GM12864 (cell line): ENCODE measurements around the gene HS1BP3.

Experiments used
- DNase-seq: peaks from one replicate; pipeline ENCODE4 v3.0.0-alpha.2; 2011; ENCODE audit warnings: low read depth
- H3K4me3 ChIP-seq: 2 replicates; pipeline ENCODE4 v1.5.1; 2011; ENCODE audit warnings: mild to moderate bottlenecking, low read depth, low read length, control low read depth
- CTCF ChIP-seq: IDR thresholded peaks from 2 replicates; pipeline ENCODE4 v1.5.1; 2011; ENCODE audit warnings: low read depth, mild to moderate bottlenecking, moderate library complexity, low read length, control low read depth, inconsistent platforms; ENCODE audit errors: missing control alignments

HS1BP3 gene

GRCh38 chr2:20593072-20594034 is 57.5 kb downstream of the HS1BP3 start:
- TF ChIP-seq CTCF, result no peak
- no peak for DNase-seq
- H3K4me3 ChIP-seq, result no peak overlapping the region

- TF ChIP-seq CTCF, result peak; percentile 23
- DNase-seq, result no peak
- no peak overlapping the region for H3K4me3 ChIP-seq
Measured at GRCh38 chr2:20592106-20593071, 58.5 kb downstream of the HS1BP3 start.

GRCh38 chr2:20590704-20591515 is 60.0 kb downstream of the HS1BP3 start:
- H3K4me3 ChIP-seq, result no peak overlapping the region
- DNase-seq, result no peak
- no peak for TF ChIP-seq CTCF

- H3K4me3 ChIP-seq, result no peak overlapping the region
- TF ChIP-seq CTCF, result no peak
- DNase-seq, result no peak
Measured at GRCh38 chr2:20589975-20590703, 60.8 kb downstream of the HS1BP3 start.

GRCh38 chr2:20588918-20589871 is 61.7 kb downstream of the HS1BP3 start:
- TF ChIP-seq CTCF, result no peak
- H3K4me3 ChIP-seq, result no peak overlapping the region
- no peak for DNase-seq
